Adrenal gland (tissue), 12 donors: Measurements from ENCODE around the gene IGF2. TPM values are rescaled to one million over a fixed set of nuclear protein-coding genes. Genes with fewer than 3 reads are reported as not detected.

Source experiments
- DNase-seq, 7 donors: peaks; one replicate each; pipeline ENCODE4 v3.0.0-alpha.2; 2019 to 2020
- H3K27ac ChIP-seq, 5 donors: fragments of 200-600 bp; sonication (generic) in 4 of 5; 1 replicate in 3 of 5; 2 replicates in 2 of 5; pipeline versions ENCODE4 v1.5.1 to v1.8.0; 2016 to 2020; ENCODE audit warnings: mild to moderate bottlenecking in 1 of 5
- H3K27me3 ChIP-seq: fragments of 200-600 bp; 2 replicates; pipeline ENCODE4 v1.8.0; 2021
- H3K36me3 ChIP-seq, 2 donors: fragments of 200-600 bp; replicated peaks in 1 of 2; 1 replicate in 1 of 2; 2 replicates in 1 of 2; pipeline versions ENCODE4 v1.5.1 to v1.8.0; 2018 to 2022
- H3K4me1 ChIP-seq, 2 donors: fragments of 200-600 bp; replicated peaks in 1 of 2; 1 replicate in 1 of 2; 2 replicates in 1 of 2; pipeline versions ENCODE4 v1.5.1 to v1.8.0; 2018 to 2021
- H3K4me3 ChIP-seq, 4 donors: fragments of 200-600 bp; sonication (generic) in 3 of 4; one replicate each; pipeline ENCODE4 v1.5.1; 2016 to 2018
- H3K9me3 ChIP-seq, 3 donors: fragments of 200-600 bp; sonication (generic) in 1 of 3; replicated peaks in 1 of 3; 1 replicate in 2 of 3; 2 replicates in 1 of 3; pipeline versions ENCODE4 v1.5.1 to v1.8.0; 2016 to 2021
- POLR2A ChIP-seq, 2 donors: fragments of 450-650 bp; IDR thresholded peaks; one replicate each; pipeline ENCODE4 v1.6.1; 2017; ENCODE audit warnings: antibody characterized with exemption in 2 of 2, mild to moderate bottlenecking in 2 of 2, moderate library complexity in 1 of 2
- WGBS, 4 donors: extraction: QIAGEN DNeasy Blood & Tissue Kit in 2 of 4; methylation state at CpG; one replicate each; pipeline versions ENCODE4 v1.1.5 to v1.1.7; 2013 to 2017; 5-methylcytosine and 5-hydroxymethylcytosine counted together
- intact Hi-C, 2 donors: fragments of 100-400 bp; cut with DNase I; formaldehyde crosslinking; loops; one replicate each; pipeline versions ENCODE4 v1.14.1 to v1.15.0; 2022 to 2023
- polyA plus RNA-seq, 3 donors: library from polyadenylated mRNA; stranded (reverse); fragments of 200-250 nt in 2 of 3; fragments of 350-450 nt in 1 of 3; fragmentation: Illumina TruSeq in 1 of 3; extraction: RNeasy Lipid Tissue Mini Kit (QIAGEN cat#74804) in 1 of 3; gene quantifications; one replicate each; pipeline ENCODE4 v1.2.3, GENCODE V29; 2013 to 2014
- total RNA-seq, 9 donors: library from RNA; depleted of rRNA in 4 of 9; stranded (reverse); fragments of >200 nt in 4 of 9; fragments of 120-200 nt in 1 of 9; fragmentation: NEBNext Ultra II Directional in 1 of 9; extraction: Animal tissue kit (Norgen Biotek cat#: 25700) in 1 of 9; gene quantifications; one replicate each; pipeline versions ENCODE4 v1.1.0 to v1.2.4, GENCODE V29; 2013 to 2023
- TF ChIP-seq, protein P1 (sequence below), 6 experiments: fragments of 450-650 bp in 4 of 6; fragments of 200-600 bp in 2 of 6; sonication (generic) in 1 of 6; IDR thresholded peaks; 1 replicate in 5 of 6; 2 replicates in 1 of 6; pipeline versions ENCODE4 v1.5.1 to v1.8.0; 2016 to 2021; ENCODE audit warnings: antibody characterized with exemption in 6 of 6, mild to moderate bottlenecking in 2 of 6, moderate library complexity in 1 of 6
- donor health status: healthy with polysubstance abuse.
- donor health status: Bipolar disorder and iron deficiency.
- donor health status: DM: yes; HTN: yes; CAD: no.
- donor health status: DM: no; HTN: no; CAD: no.
- donor health status: DM: no; HTN: no; CAD: no.
- donor health status: DM: yes; HTN: yes; CAD: no.

Gene IGF2
- total and polyA plus RNA-seq, 12 donors, result 41.8 to 693 (median 119) TPM

DNA sequence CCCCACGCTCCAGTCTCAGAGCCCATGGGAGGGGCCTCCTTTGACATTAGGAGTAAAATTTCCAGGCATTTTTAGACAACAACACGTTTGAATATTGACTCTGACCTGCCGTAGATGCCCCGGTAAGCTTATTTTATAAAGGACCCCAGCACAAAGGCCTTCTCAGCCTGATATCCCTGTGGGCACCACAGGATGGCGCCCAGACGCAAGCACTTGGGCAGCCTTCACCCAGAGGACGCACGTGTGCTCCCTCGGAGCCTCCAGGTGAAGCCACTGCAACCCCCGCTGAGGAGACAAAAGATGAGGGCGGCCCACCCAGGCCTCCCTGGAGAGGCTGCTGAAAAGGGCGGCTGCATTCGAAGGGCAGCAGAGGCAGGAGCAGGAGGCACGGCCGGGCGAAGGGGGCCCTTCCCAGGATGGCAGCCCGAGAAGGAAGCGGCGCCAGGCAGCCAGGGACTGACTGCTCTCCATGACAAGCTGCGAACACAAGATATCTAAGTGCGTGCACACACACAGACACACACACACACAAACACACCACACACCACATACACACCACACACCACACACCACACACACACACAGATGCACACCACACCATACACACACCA lies 47.6 kb upstream of the IGF2 start:
- Histone ChIP-seq H3K9me3 (no peaks in the 10 kb centered on the region), H3K4me3 (no peak overlapping the region), H3K27me3 (peaks cover 4% of the 10 kb centered on the region), H3K27ac (peak overlapping the region in 1 of 5 donors; percentile 30), H3K4me1 (peaks cover 0 to 4% of the 10 kb centered on the region in 2 donors), H3K36me3 (no peaks in the 10 kb centered on the region)
- TF ChIP-seq, protein P1, sequence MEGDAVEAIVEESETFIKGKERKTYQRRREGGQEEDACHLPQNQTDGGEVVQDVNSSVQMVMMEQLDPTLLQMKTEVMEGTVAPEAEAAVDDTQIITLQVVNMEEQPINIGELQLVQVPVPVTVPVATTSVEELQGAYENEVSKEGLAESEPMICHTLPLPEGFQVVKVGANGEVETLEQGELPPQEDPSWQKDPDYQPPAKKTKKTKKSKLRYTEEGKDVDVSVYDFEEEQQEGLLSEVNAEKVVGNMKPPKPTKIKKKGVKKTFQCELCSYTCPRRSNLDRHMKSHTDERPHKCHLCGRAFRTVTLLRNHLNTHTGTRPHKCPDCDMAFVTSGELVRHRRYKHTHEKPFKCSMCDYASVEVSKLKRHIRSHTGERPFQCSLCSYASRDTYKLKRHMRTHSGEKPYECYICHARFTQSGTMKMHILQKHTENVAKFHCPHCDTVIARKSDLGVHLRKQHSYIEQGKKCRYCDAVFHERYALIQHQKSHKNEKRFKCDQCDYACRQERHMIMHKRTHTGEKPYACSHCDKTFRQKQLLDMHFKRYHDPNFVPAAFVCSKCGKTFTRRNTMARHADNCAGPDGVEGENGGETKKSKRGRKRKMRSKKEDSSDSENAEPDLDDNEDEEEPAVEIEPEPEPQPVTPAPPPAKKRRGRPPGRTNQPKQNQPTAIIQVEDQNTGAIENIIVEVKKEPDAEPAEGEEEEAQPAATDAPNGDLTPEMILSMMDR (IDR thresholded peaks at IDR 0.05), result peak; percentile 18 to 61 (median 40)
- no peak for TF ChIP-seq POLR2A (IDR thresholded peaks at IDR 0.05)
- 26 to 37% (median 31%) methylated on average over 14 to 21 of the region's 21 CpGs for WGBS, 4 donors
- peak in 2 of 7 donors; percentile 26 to 81 for DNase-seq
- intact Hi-C loops, result no loop called here

DNA sequence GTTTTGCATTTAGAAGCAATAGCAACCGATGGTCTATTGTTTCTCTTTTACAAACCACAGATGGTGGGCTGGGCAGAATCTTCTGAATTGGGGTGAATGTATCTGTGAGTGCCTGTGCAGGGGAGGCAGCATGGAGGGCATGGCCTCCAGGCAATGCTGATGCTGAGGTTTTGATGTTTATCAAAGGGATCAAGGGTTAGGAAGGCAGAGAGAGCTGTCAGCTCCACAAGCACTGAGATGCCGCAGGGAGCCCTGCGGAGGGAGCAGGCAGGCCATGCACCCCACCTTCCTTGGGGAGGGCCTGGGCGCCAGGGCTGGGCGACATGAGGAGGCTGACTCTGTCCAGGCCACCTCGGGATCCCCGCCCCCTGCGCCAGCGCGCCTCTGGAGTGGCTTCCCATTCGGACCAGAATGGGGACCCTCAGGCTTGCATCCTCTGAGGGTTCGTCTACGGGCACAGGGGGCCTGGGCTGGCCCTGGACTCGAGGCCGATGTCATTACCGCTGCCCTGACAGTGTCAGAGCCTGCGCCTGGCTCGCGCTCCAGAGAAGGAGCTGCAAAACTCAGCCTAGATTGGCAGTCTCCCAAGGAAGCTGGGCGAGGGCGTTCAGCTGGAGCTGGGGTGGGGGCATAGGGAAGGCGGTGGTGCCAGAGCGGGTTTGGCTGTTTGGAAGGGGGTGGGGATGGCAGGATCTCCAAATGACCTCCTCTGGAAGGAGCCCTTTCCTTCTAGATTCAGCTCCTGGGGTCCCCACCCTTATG lies 46.3 kb upstream of the IGF2 start:
- Histone ChIP-seq H3K36me3 (no peaks in the 10 kb centered on the region), H3K4me3 (no peak overlapping the region), H3K4me1 (peaks cover 0 to 4% of the 10 kb centered on the region in 2 donors), H3K9me3 (no peaks in the 10 kb centered on the region), H3K27me3 (peaks cover 5% of the 10 kb centered on the region), H3K27ac (peak overlapping the region in 1 of 5 donors; percentile 30)
- TF ChIP-seq POLR2A (IDR thresholded peaks at IDR 0.05), result no peak
- TF ChIP-seq, protein P1 (IDR thresholded peaks at IDR 0.05), result no peak
- no peak for DNase-seq
- intact Hi-C loops, result no loop called here
- 67 to 84% (median 73%) methylated on average over 3 to 23 of the region's 23 CpGs for WGBS, 4 donors

DNA sequence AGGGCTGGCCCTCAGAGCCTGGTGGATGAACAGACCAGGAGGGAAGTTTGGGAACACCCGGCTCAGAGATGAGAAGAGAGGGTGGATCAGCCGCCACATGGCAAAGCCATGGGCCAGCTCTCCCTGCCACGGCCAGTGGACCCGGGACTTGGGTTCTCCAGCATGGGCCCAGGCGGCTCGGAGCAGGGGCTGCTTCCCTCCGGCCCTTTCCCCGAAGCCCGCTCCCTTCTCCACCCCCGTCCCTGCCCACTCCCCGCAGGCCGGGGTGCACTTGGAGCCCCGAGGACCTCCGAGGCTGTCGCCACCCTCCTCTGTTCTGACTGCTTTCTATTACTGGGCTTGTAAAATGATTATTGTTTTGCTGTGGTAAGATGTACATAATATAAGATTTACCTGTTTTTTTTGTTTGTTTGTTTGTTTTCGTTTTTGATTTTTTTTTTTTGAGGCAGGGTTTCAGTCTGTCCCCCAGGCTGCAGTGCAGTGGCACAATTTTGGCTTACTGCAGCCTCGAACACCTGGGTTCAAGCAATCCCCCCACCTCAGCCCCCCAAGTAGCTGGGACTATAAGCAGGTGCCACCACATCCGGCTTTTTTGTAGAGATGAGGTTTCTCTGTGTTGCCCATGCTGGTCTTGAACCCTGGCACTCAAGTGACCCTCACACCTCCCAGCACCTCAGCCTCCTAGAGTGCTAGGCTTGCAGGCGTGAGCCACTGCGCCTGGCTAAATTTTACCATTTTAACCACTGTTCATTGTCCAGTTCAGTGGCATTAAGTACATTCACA lies 43.7 kb upstream of the IGF2 start:
- Histone ChIP-seq H3K4me3 (no peak overlapping the region), H3K27me3 (peaks cover 15% of the 10 kb centered on the region), H3K9me3 (no peaks in the 10 kb centered on the region), H3K36me3 (no peaks in the 10 kb centered on the region), H3K27ac (no peak overlapping the region), H3K4me1 (no peaks in the 10 kb centered on the region)
- no peak for TF ChIP-seq POLR2A (IDR thresholded peaks at IDR 0.05)
- TF ChIP-seq, protein P1 (IDR thresholded peaks at IDR 0.05), result no peak
- intact Hi-C loops, result no loop called here
- no peak for DNase-seq
- WGBS, 4 donors, result 79 to 85% (median 84%) methylated on average over 12 to 20 of the region's 20 CpGs

DNA sequence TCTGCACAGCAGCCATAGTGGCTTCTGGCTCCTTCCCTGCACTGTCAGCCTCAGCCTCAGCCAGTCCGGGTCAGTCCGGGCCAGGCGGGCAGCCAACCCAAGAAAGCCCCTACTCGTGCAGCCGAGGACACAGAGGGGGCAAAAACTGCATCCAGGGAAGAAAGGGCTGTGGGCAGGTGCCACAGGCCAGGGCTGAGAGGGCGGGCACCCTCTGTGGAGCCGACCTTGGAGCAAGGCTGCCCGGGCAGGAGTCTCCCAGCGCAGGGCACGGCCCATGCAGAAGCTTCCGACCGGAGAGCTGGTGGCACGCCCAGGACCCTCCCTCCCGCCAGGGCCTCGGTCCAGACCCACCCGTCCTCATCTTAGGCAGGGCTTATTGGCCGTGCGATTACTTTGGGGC lies 42.9 kb upstream of the IGF2 start:
- Histone ChIP-seq H3K36me3 (no peaks in the 10 kb centered on the region), H3K4me3 (no peak overlapping the region), H3K4me1 (no peaks in the 10 kb centered on the region), H3K27ac (no peak overlapping the region), H3K9me3 (no peaks in the 10 kb centered on the region), H3K27me3 (peaks cover 15% of the 10 kb centered on the region)
- intact Hi-C loops, result no loop called here
- TF ChIP-seq POLR2A (IDR thresholded peaks at IDR 0.05), result no peak
- TF ChIP-seq, protein P1 (IDR thresholded peaks at IDR 0.05), result no peak
- 65 to 84% (median 73%) methylated on average over 2 to 18 of the region's 18 CpGs for WGBS, 4 donors
- no peak for DNase-seq
